IMR-90 (cell line): ENCODE measurements around the gene GPR21. TPM values are rescaled to one million over a fixed set of nuclear protein-coding genes. Genes with fewer than 3 reads are reported as not detected.

Experiments
- ATAC-seq: fragments of 200-7000 bp; cut with Tn5 transposase; 2 replicates; pipeline ENCODE4 v1.9.1; 2020; ENCODE audit warnings: low read depth, mild to moderate bottlenecking, moderate library complexity
- BruUV-seq: library from RNA; stranded (reverse); fragments of 400-500 nt; replicated peaks from 2 replicates; lab custom pipeline; 2021; lab: Mats Ljungman, UMichigan
- CTCF ChIA-PET: fragments of 300-600 bp; formaldehyde crosslinking; extraction: SDS; loops from one replicate; lab custom pipeline; 2021; ENCODE audit warnings: antibody characterized with exemption; lab: Yijun Ruan, JAX
- POLR2A ChIA-PET: fragments of 300-600 bp; sonication (Branson Sonifier 250); formaldehyde crosslinking; loops from one replicate; lab custom pipeline; 2022; ENCODE audit warnings: antibody characterized with exemption; ENCODE audit not compliant: unreplicated experiment; lab: Charles Lee
- DNase-seq: peaks from one replicate; pipeline ENCODE4 v3.0.0; 2013
- H2AFZ ChIP-seq: replicated peaks from 2 replicates; pipeline ENCODE3; 2013; ENCODE audit warnings: low read length, mild to moderate bottlenecking; ENCODE audit not compliant: poor library complexity
- H2AK5ac ChIP-seq: 2 replicates; pipeline ENCODE4 v1.6.1; 2013; ENCODE audit warnings: low read depth, low read length, inconsistent platforms
- H2AK9ac ChIP-seq: replicated peaks from 2 replicates; pipeline ENCODE3; 2013; ENCODE audit warnings: mild to moderate bottlenecking, low read depth, low read length, moderate library complexity; ENCODE audit not compliant: poor library complexity
- H2BK120ac ChIP-seq: 2 replicates; pipeline ENCODE4 v1.6.1; 2013; ENCODE audit warnings: low read depth, low read length, inconsistent platforms
- H2BK15ac ChIP-seq: 3 replicates; pipeline ENCODE4 v1.6.1; 2013; ENCODE audit warnings: low read depth, low read length, inconsistent platforms
- H2BK20ac ChIP-seq: 2 replicates; pipeline ENCODE4 v1.6.1; 2013; ENCODE audit warnings: low read depth, mild to moderate bottlenecking, inconsistent platforms, low read length, moderate library complexity
- H2BK5ac ChIP-seq: 2 replicates; pipeline ENCODE4 v1.6.1; 2013; ENCODE audit warnings: mild to moderate bottlenecking, low read depth, low read length, inconsistent platforms; ENCODE audit not compliant: poor library complexity, severe bottlenecking
- H3K14ac ChIP-seq: replicated peaks from 2 replicates; pipeline ENCODE4 v1.6.1; 2013; ENCODE audit warnings: low read depth, low read length, inconsistent platforms
- H3K18ac ChIP-seq: 2 replicates; pipeline ENCODE4 v1.6.1; 2013; ENCODE audit warnings: low read depth, low read length, control low read depth
- H3K23ac ChIP-seq: 2 replicates; pipeline ENCODE4 v1.6.1; 2013; ENCODE audit warnings: low read depth, low read length, inconsistent platforms
- H3K27ac ChIP-seq: 2 replicates; pipeline ENCODE4 v1.5.1; 2013; ENCODE audit warnings: mild to moderate bottlenecking, control low read depth, low read length; ENCODE audit not compliant: insufficient read depth
- H3K27me3 ChIP-seq: 2 replicates; pipeline ENCODE4 v1.6.1; 2013; ENCODE audit warnings: low read length; ENCODE audit not compliant: control insufficient read depth, insufficient read depth
- H3K36me3 ChIP-seq: 2 replicates; pipeline ENCODE4 v1.6.1; 2013; ENCODE audit warnings: low read length, mixed read lengths; ENCODE audit not compliant: control insufficient read depth, insufficient read depth
- H3K4ac ChIP-seq: 2 replicates; pipeline ENCODE4 v1.6.1; 2013; ENCODE audit warnings: low read depth, low read length, inconsistent platforms
- H3K4me1 ChIP-seq: 2 replicates; pipeline ENCODE4 v1.6.1; 2013; ENCODE audit warnings: low read length, mixed read lengths; ENCODE audit not compliant: control insufficient read depth, insufficient read depth
- H3K4me2 ChIP-seq: 2 replicates; pipeline ENCODE4 v1.6.1; 2013; ENCODE audit warnings: low read depth, mild to moderate bottlenecking, control low read depth, low read length, moderate library complexity
- H3K4me3 ChIP-seq: 2 replicates; pipeline ENCODE4 v1.5.1; 2013; ENCODE audit warnings: low read depth, mild to moderate bottlenecking, control low read depth, low read length, moderate library complexity; ENCODE audit not compliant: insufficient read depth
- H3K56ac ChIP-seq: 2 replicates; pipeline ENCODE4 v1.6.1; 2013; ENCODE audit warnings: low read length, inconsistent platforms; ENCODE audit not compliant: insufficient read depth; ENCODE audit errors: extremely low read depth
- H3K79me1 ChIP-seq, 2 experiments: 2 replicates each; pipeline ENCODE4 v1.6.1; 2013; ENCODE audit warnings: low read length in 2 of 2, inconsistent platforms in 1 of 2, low read depth in 1 of 2
- H3K9ac ChIP-seq: 2 replicates; pipeline ENCODE4 v1.6.1; 2013; ENCODE audit warnings: low read depth, low read length, control low read depth
- H3K9me1 ChIP-seq: 2 replicates; pipeline ENCODE4 v1.6.1; 2013; ENCODE audit warnings: low read length, inconsistent platforms; ENCODE audit not compliant: insufficient read depth
- H3K9me3 ChIP-seq: 2 replicates; pipeline ENCODE4 v1.6.1; 2013; ENCODE audit warnings: low read length; ENCODE audit not compliant: control insufficient read depth, insufficient read depth
- H4K20me1 ChIP-seq: 2 replicates; pipeline ENCODE4 v1.6.1; 2013; ENCODE audit warnings: low read length, inconsistent platforms; ENCODE audit not compliant: insufficient read depth
- H4K5ac ChIP-seq: 2 replicates; pipeline ENCODE4 v1.6.1; 2013; ENCODE audit warnings: mild to moderate bottlenecking, low read depth, low read length, control low read depth
- H4K8ac ChIP-seq, 2 experiments: 2 replicates each; pipeline ENCODE4 v1.6.1; 2013; ENCODE audit warnings: low read depth in 2 of 2, low read length in 2 of 2, control low read depth in 1 of 2, inconsistent platforms in 1 of 2
- H4K91ac ChIP-seq: 2 replicates; pipeline ENCODE4 v1.6.1; 2013; ENCODE audit warnings: low read depth, low read length, inconsistent platforms; ENCODE audit not compliant: insufficient read depth
- BHLHE40 ChIP-seq: fragments of 150-350 bp; IDR thresholded peaks from 2 replicates; pipeline ENCODE4 v1.6.1; 2016; ENCODE audit warnings: mild to moderate bottlenecking, low read depth, low read length
- CEBPB ChIP-seq: IDR thresholded peaks from 2 replicates; pipeline ENCODE4 v1.6.1; 2012; ENCODE audit warnings: low read depth, low read length, improper control_type of control experiment
- CHD1 ChIP-seq: IDR thresholded peaks from 2 replicates; pipeline ENCODE4 v1.6.1; 2012; ENCODE audit warnings: low read depth, low read length, improper control_type of control experiment
- FOS ChIP-seq: fragments of 150-350 bp; IDR thresholded peaks from 2 replicates; pipeline ENCODE4 v1.6.1; 2016; ENCODE audit warnings: low read depth, low read length
- MAFK ChIP-seq: IDR thresholded peaks from 2 replicates; pipeline ENCODE4 v1.6.1; 2012; ENCODE audit warnings: low read depth, low read length, improper control_type of control experiment
- MAZ ChIP-seq: IDR thresholded peaks from 2 replicates; pipeline ENCODE4 v1.6.1; 2012; ENCODE audit warnings: low read depth, mild to moderate bottlenecking, low read length, improper control_type of control experiment, moderate library complexity, borderline replicate concordance
- NFE2L2 ChIP-seq: fragments of 150-350 bp; IDR thresholded peaks from 2 replicates; pipeline ENCODE4 v1.6.1; 2016; ENCODE audit warnings: low read depth, mild to moderate bottlenecking, low read length
- POLR2A ChIP-seq: IDR thresholded peaks from 2 replicates; pipeline ENCODE4 v1.6.1; 2012; ENCODE audit warnings: mild to moderate bottlenecking, low read depth, low read length
- RAD21 ChIP-seq: IDR thresholded peaks from 2 replicates; pipeline ENCODE4 v1.6.1; 2012; ENCODE audit warnings: low read length, improper control_type of control experiment
- RCOR1 ChIP-seq: IDR thresholded peaks from 2 replicates; pipeline ENCODE4 v1.6.1; 2012; ENCODE audit warnings: mild to moderate bottlenecking, low read length, improper control_type of control experiment; ENCODE audit not compliant: insufficient replicate concordance
- RFX5 ChIP-seq: IDR thresholded peaks from 2 replicates; pipeline ENCODE4 v1.8.0; 2012; ENCODE audit warnings: low read depth, mild to moderate bottlenecking, low read length, moderate library complexity
- SMC3 ChIP-seq: fragments of 150-350 bp; IDR thresholded peaks from 2 replicates; pipeline ENCODE4 v1.6.1; 2016; ENCODE audit warnings: low read depth, mild to moderate bottlenecking, antibody characterized with exemption, low read length, moderate library complexity
- USF2 ChIP-seq: fragments of 150-350 bp; IDR thresholded peaks from 2 replicates; pipeline ENCODE4 v1.6.1; 2017; ENCODE audit warnings: mild to moderate bottlenecking, antibody characterized with exemption, low read length, low read depth
- WGBS, 2 experiments: methylation state at CpG; one replicate each; pipeline versions ENCODE4 v1.1.5 to v1.1.7; 2013; ENCODE audit warnings: missing lambda C conversion rate in 2 of 2; ENCODE audit not compliant: insufficient read length in 1 of 2; ENCODE audit errors: extremely low coverage in 2 of 2; 5-methylcytosine and 5-hydroxymethylcytosine counted together
- dilution Hi-C: fragments of 300-500 bp; cut with HindIII; formaldehyde crosslinking; loops from one replicate; pipeline ENCODE4 v1.14.3; 2018; ENCODE audit warnings: low sequenced_read_pairs; ENCODE audit not compliant: unreplicated experiment
- in situ Hi-C: fragments of 300-500 bp; cut with MboI; formaldehyde crosslinking; loops from 3 replicates; pipeline ENCODE4 v1.14.3; 2019; ENCODE audit warnings: low sequenced_read_pairs, inconsistent platforms, mixed read lengths
- intact Hi-C: fragments of 100-400 bp; cut with micrococcal nuclease; formaldehyde crosslinking; loops from 2 replicates; pipeline ENCODE4 v1.10.0; 2022
- polyA plus RNA-seq, 3 experiments: library from polyadenylated mRNA; depleted of rRNA; stranded (reverse); fragments of >200 nt; gene quantifications; 2 replicates each; pipeline ENCODE4 v1.2.3, GENCODE V29; 2012; ENCODE audit warnings: low replicate concordance in 1 of 3
- total RNA-seq: library from RNA; depleted of rRNA; stranded (reverse); fragments of >200 nt; gene quantifications from 2 replicates; pipeline ENCODE4 v1.2.3, GENCODE V29; 2012
- TF ChIP-seq, protein P1 (sequence below): fragments of 150-350 bp; IDR thresholded peaks from 2 replicates; pipeline ENCODE4 v1.6.1; 2016; ENCODE audit warnings: low read depth, mild to moderate bottlenecking, low read length, moderate library complexity, borderline replicate concordance

Gene GPR21
- total and polyA plus RNA-seq, 2 of the 4 experiments (the other 2 are of a cell fraction): 0.90 TPM; not detected in 1

GRCh38 chr9:123027517-123027916 is 6.0 kb upstream of the GPR21 start:
- H4K20me1 ChIP-seq: no peaks in the 10 kb centered on the region
- no peaks in the 10 kb centered on the region for H3K9me3 ChIP-seq
- no peak overlapping the region for H3K4ac ChIP-seq
- BruUV-seq: no TSS peak
- ATAC-seq (no peak), DNase-seq (no peak)
- ChIA-PET CTCF (interaction anchor here (1.3 kb wide), 1 partner anchor 9 kb away, joined by 3 read pairs; no protein-coding TSS in a partner anchor), POLR2A (no interaction called here)
- no peak overlapping the region for H3K4me3 ChIP-seq
- H4K8ac ChIP-seq: no peak overlapping the region
- intact Hi-C loops: no loop called here
- H2AK9ac ChIP-seq: no peak overlapping the region
- no peaks in the 10 kb centered on the region for H3K9me1 ChIP-seq
- H3K56ac ChIP-seq: no peak overlapping the region
- no peak overlapping the region for H2AK5ac ChIP-seq
- peaks cover 10% of the 10 kb centered on the region for H3K36me3 ChIP-seq
- H2BK20ac ChIP-seq: no peak overlapping the region
- TF ChIP-seq CHD1 (no peak), SMC3 (no peak), NFE2L2 (no peak), FOS (no peak), MAZ (no peak), MAFK (no peak), POLR2A (no peak), RAD21 (no peak), CEBPB (no peak), RCOR1 (no peak), USF2 (no peak), RFX5 (no peak), BHLHE40 (no peak)
- TF ChIP-seq, protein P1, sequence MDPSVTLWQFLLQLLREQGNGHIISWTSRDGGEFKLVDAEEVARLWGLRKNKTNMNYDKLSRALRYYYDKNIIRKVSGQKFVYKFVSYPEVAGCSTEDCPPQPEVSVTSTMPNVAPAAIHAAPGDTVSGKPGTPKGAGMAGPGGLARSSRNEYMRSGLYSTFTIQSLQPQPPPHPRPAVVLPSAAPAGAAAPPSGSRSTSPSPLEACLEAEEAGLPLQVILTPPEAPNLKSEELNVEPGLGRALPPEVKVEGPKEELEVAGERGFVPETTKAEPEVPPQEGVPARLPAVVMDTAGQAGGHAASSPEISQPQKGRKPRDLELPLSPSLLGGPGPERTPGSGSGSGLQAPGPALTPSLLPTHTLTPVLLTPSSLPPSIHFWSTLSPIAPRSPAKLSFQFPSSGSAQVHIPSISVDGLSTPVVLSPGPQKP: no peak
- no peak overlapping the region for H2BK120ac ChIP-seq
- H3K27ac ChIP-seq: no peak overlapping the region
- H2BK5ac ChIP-seq: no peak overlapping the region
- no peaks in the 10 kb centered on the region for H3K27me3 ChIP-seq
- no peak overlapping the region for H3K14ac ChIP-seq
- no peak overlapping the region for H3K4me2 ChIP-seq
- dilution Hi-C loops: no loop called here
- no peaks in the 10 kb centered on the region; a peak in 1 of 4 replicates for H3K79me1 ChIP-seq
- no peak overlapping the region for H3K23ac ChIP-seq
- no peak overlapping the region for H3K18ac ChIP-seq
- in situ Hi-C loops: no loop called here
- no CpG with 5 or more reads among the region's 3 CpGs for WGBS, 2 experiments
- H3K9ac ChIP-seq: no peak overlapping the region
- no peak overlapping the region for H4K91ac ChIP-seq
- peaks cover 5% of the 10 kb centered on the region for H3K4me1 ChIP-seq
- H4K5ac ChIP-seq: no peak overlapping the region
- H2AFZ ChIP-seq: no peak overlapping the region
- H2BK15ac ChIP-seq: no peak overlapping the region
